Breast epithelium (tissue), 4 donors: ENCODE measurements around the gene RHOH. TPM values are rescaled to one million over a fixed set of nuclear protein-coding genes. Genes with fewer than 3 reads are reported as not detected.

Experiments used
- DNase-seq, 2 donors: peaks; one replicate each; pipeline ENCODE4 v3.0.0-alpha.2; 2019; ENCODE audit warnings: low spot score in 2 of 2
- H3K27ac ChIP-seq, 2 donors: fragments of 200-600 bp; sonication (generic) in 1 of 2; one replicate each; pipeline ENCODE4 v1.5.1; 2016 to 2019; ENCODE audit warnings: mild to moderate bottlenecking in 1 of 2
- H3K27me3 ChIP-seq, 2 donors: fragments of 200-600 bp; sonication (generic) in 1 of 2; one replicate each; pipeline versions ENCODE4 v1.5.1 to v1.6.0; 2017 to 2019; ENCODE audit warnings: control low read depth in 1 of 2, mild to moderate bottlenecking in 1 of 2
- H3K36me3 ChIP-seq: fragments of 200-600 bp; one replicate; pipeline ENCODE4 v1.5.1; 2019
- H3K4me1 ChIP-seq, 2 donors: fragments of 200-600 bp; sonication (generic); one replicate each; pipeline ENCODE4 v1.5.1; 2016 to 2019; ENCODE audit warnings: control low read depth in 1 of 2
- H3K4me3 ChIP-seq, 3 donors: fragments of 200-600 bp; sonication (generic); 1 replicate in 2 of 3; 2 replicates in 1 of 3; pipeline ENCODE4 v1.5.1; 2016 to 2019; ENCODE audit warnings: mild to moderate bottlenecking in 3 of 3, moderate library complexity in 2 of 3
- H3K9me3 ChIP-seq, 2 donors: fragments of 200-600 bp; sonication (generic) in 1 of 2; one replicate each; pipeline ENCODE4 v1.5.1; 2016 to 2019; ENCODE audit warnings: control low read depth in 1 of 2
- CTCF ChIP-seq, 3 donors: fragments of 450-650 bp; IDR thresholded peaks; one replicate each; pipeline ENCODE4 v1.5.1; 2016 to 2017; ENCODE audit warnings: antibody characterized with exemption in 3 of 3, mild to moderate bottlenecking in 3 of 3, moderate library complexity in 3 of 3
- POLR2A ChIP-seq: fragments of 450-650 bp; IDR thresholded peaks from one replicate; pipeline ENCODE4 v1.6.1; 2016; ENCODE audit warnings: antibody characterized with exemption, mild to moderate bottlenecking, moderate library complexity
- POLR2AphosphoS5 ChIP-seq, 3 donors: sonication (generic); formaldehyde crosslinking; IDR thresholded peaks; one replicate each; pipeline ENCODE4 v1.6.1; 2017; ENCODE audit warnings: antibody characterized with exemption in 3 of 3
- intact Hi-C: fragments of 100-400 bp; cut with DNase I; formaldehyde crosslinking; loops from one replicate; pipeline ENCODE4 v1.15.1; 2023; ENCODE audit warnings: low total_unique reads
- total RNA-seq, 3 donors: library from RNA; depleted of rRNA; stranded (reverse); fragments of >200 nt; gene quantifications; one replicate each; pipeline ENCODE4 v1.1.0, GENCODE V29; 2016

The RHOH gene
- total RNA-seq, 3 donors from 2014 or later: 5.0 to 16.4 (median 9.7) TPM

GRCh38 chr4:40241026-40241425 lies 44.2 kb downstream of the RHOH start:
- Histone ChIP-seq H3K27ac (no peak overlapping the region), H3K4me1 (no peaks in the 10 kb centered on the region), H3K36me3 (no peaks in the 10 kb centered on the region), H3K4me3 (no peak overlapping the region), H3K9me3 (no peaks in the 10 kb centered on the region), H3K27me3 (no peaks in the 10 kb centered on the region)
- no peak for DNase-seq
- intact Hi-C loops: no loop called here
- TF ChIP-seq POLR2AphosphoS5 (IDR thresholded peaks at IDR 0.05) (no peak), CTCF (IDR thresholded peaks at IDR 0.05) (no peak), POLR2A (no peak)

GRCh38 chr4:40241941-40242340 lies 45.1 kb downstream of the RHOH start:
- Histone ChIP-seq H3K27ac (peak overlapping the region in 1 of 2 donors; percentile 21), H3K9me3 (no peaks in the 10 kb centered on the region), H3K36me3 (no peaks in the 10 kb centered on the region), H3K4me3 (no peak overlapping the region), H3K27me3 (no peaks in the 10 kb centered on the region), H3K4me1 (no peaks in the 10 kb centered on the region)
- DNase-seq: no peak
- intact Hi-C loops: no loop called here
- TF ChIP-seq POLR2AphosphoS5 (IDR thresholded peaks at IDR 0.05): no peak
- TF ChIP-seq POLR2A: no peak

- TF ChIP-seq POLR2A: no peak
- no peak for TF ChIP-seq CTCF (IDR thresholded peaks at IDR 0.05)
- TF ChIP-seq POLR2AphosphoS5 (IDR thresholded peaks at IDR 0.05): no peak
- Histone ChIP-seq H3K4me3 (no peak overlapping the region), H3K4me1 (no peaks in the 10 kb centered on the region), H3K9me3 (no peaks in the 10 kb centered on the region), H3K27ac (no peak overlapping the region), H3K36me3 (no peaks in the 10 kb centered on the region), H3K27me3 (no peaks in the 10 kb centered on the region)
- DNase-seq: no peak
- intact Hi-C loops: no loop called here
Measured at GRCh38 chr4:40243386-40243948, 46.6 kb downstream of the RHOH start.

- Histone ChIP-seq H3K27me3 (no peaks in the 10 kb centered on the region), H3K36me3 (no peaks in the 10 kb centered on the region), H3K4me3 (no peak overlapping the region), H3K27ac (no peak overlapping the region), H3K4me1 (no peaks in the 10 kb centered on the region), H3K9me3 (no peaks in the 10 kb centered on the region)
- no peak for DNase-seq
- intact Hi-C loops: no loop called here
- no peak for TF ChIP-seq POLR2A
Measured at GRCh38 chr4:40244606-40245005, 47.8 kb downstream of the RHOH start.

- H3K4me1 ChIP-seq: no peaks in the 10 kb centered on the region
- H3K9me3 ChIP-seq: no peaks in the 10 kb centered on the region
- no peak for DNase-seq
- H3K27ac ChIP-seq: no peak overlapping the region
- H3K27me3 ChIP-seq: no peaks in the 10 kb centered on the region
- H3K4me3 ChIP-seq: no peak overlapping the region
- intact Hi-C loops: no loop called here
- no peaks in the 10 kb centered on the region for H3K36me3 ChIP-seq
- no peak for TF ChIP-seq POLR2A
- no peak for TF ChIP-seq CTCF (IDR thresholded peaks at IDR 0.05)
Measured at GRCh38 chr4:40245550-40245949, 48.7 kb downstream of the RHOH start.

GRCh38 chr4:40246011-40246900 lies 49.4 kb downstream of the RHOH start:
- H3K36me3 ChIP-seq: no peaks in the 10 kb centered on the region
- intact Hi-C loops: no loop called here
- H3K27me3 ChIP-seq: no peaks in the 10 kb centered on the region
- H3K4me3 ChIP-seq: no peak overlapping the region
- no peak for DNase-seq
- H3K27ac ChIP-seq: no peak overlapping the region
- H3K4me1 ChIP-seq: no peaks in the 10 kb centered on the region
- no peaks in the 10 kb centered on the region for H3K9me3 ChIP-seq
- no peak for TF ChIP-seq POLR2A
- TF ChIP-seq POLR2AphosphoS5 (IDR thresholded peaks at IDR 0.05): no peak
- no peak for TF ChIP-seq CTCF (IDR thresholded peaks at IDR 0.05)
